Natural killer cell treated with Interleukin-12 subunit alpha and Interleukin-12 subunit beta and Interleukin-15 and Interleukin-18, amount 100 ng/mL, for 72 hours (primary cell): ENCODE results near the gene RNPC3. TPM values are rescaled to one million over a fixed set of nuclear protein-coding genes. Genes with fewer than 3 reads are reported as not detected.
"Not testable (repeated sequence)": the region's sequence is repeated elsewhere in the genome, so short reads cannot be mapped to it uniquely, and the experiment has no call there.

ENCODE experiments used
- ATAC-seq, 2 donors: fragments of 150-1000 bp; cut with Tn5 transposase in 1 of 2; sonication (Bioruptor Pico), chemical (Tn5 transposase) in 1 of 2; 2 replicates each; pipeline ENCODE4 v1.10.0; 2021
- DNase-seq: peaks from one replicate; pipeline ENCODE4 v3.0.0; 2022; ENCODE audit warnings: low spot score
- H3K27ac Mint-ChIP-seq, 2 donors: 1 replicate in 1 of 2; 2 replicates in 1 of 2; pipeline ENCODE4 v1.8.0; 2022; ENCODE audit warnings: mixed read lengths in 2 of 2, mild to moderate bottlenecking in 1 of 2, moderate library complexity in 1 of 2
- H3K27me3 Mint-ChIP-seq, 2 donors: 1 replicate in 1 of 2; 2 replicates in 1 of 2; pipeline ENCODE4 v1.8.0; 2022; ENCODE audit warnings: mixed read lengths in 2 of 2
- H3K36me3 Mint-ChIP-seq: one replicate; pipeline ENCODE4 v1.8.0; 2022; ENCODE audit warnings: mixed read lengths
- H3K4me1 Mint-ChIP-seq, 2 donors: 1 replicate in 1 of 2; 2 replicates in 1 of 2; pipeline ENCODE4 v1.8.0; 2022; ENCODE audit warnings: low read depth in 2 of 2, mixed read lengths in 2 of 2, mild to moderate bottlenecking in 1 of 2
- H3K4me3 Mint-ChIP-seq: one replicate; pipeline ENCODE4 v1.8.0; 2022; ENCODE audit warnings: mixed read lengths
- H3K9me3 Mint-ChIP-seq: 2 replicates; pipeline ENCODE4 v1.8.0; 2022; ENCODE audit warnings: mixed read lengths
- total RNA-seq, 2 donors: library from RNA; stranded (reverse); gene quantifications; one replicate each; pipeline ENCODE4 v1.2.3, GENCODE V29; 2022

RNPC3 gene
- total RNA-seq, 2 donors from 2014 or later, result 15.7 to 16.8 TPM

GRCh38 chr1:103520822-103521221 lies 4.7 kb upstream of the RNPC3 start:
- H3K4me1 Mint-ChIP-seq, result peaks cover 8 to 10% of the 10 kb centered on the region in 2 donors
- H3K27ac Mint-ChIP-seq, result no peak overlapping the region
- no peaks in the 10 kb centered on the region for H3K9me3 Mint-ChIP-seq
- H3K27me3 Mint-ChIP-seq, result peaks cover 5 to 9% of the 10 kb centered on the region in 2 donors
- no peak overlapping the region for H3K4me3 Mint-ChIP-seq
- ATAC-seq (no peak), DNase-seq (no peak)
- H3K36me3 Mint-ChIP-seq, result no peaks in the 10 kb centered on the region

- no peak for DNase-seq
- Mint-ChIP-seq H3K4me3 (no peak overlapping the region), H3K9me3 (no peaks in the 10 kb centered on the region), H3K27me3 (peaks cover 5 to 9% of the 10 kb centered on the region in 2 donors), H3K36me3 (peaks cover 5% of the 10 kb centered on the region), H3K27ac (no peak overlapping the region), H3K4me1 (peaks cover 22 to 32% of the 10 kb centered on the region in 2 donors)
- no peak for ATAC-seq
Measured at GRCh38 chr1:103523346-103523745, 2.2 kb upstream of the RNPC3 start.

GRCh38 chr1:103525114-103525606 lies 339 bp upstream of the RNPC3 start:
- Mint-ChIP-seq H3K27ac (peak overlapping the region; percentile 96 to 98), H3K27me3 (peaks cover 5 to 9% of the 10 kb centered on the region in 2 donors), H3K9me3 (no peaks in the 10 kb centered on the region), H3K4me3 (peak overlapping the region; percentile 99), H3K36me3 (peaks cover 15% of the 10 kb centered on the region), H3K4me1 (peaks cover 35 to 46% of the 10 kb centered on the region in 2 donors)
- DNase-seq, result no peak
- peak; percentile 1 to 77 for ATAC-seq

DNA sequence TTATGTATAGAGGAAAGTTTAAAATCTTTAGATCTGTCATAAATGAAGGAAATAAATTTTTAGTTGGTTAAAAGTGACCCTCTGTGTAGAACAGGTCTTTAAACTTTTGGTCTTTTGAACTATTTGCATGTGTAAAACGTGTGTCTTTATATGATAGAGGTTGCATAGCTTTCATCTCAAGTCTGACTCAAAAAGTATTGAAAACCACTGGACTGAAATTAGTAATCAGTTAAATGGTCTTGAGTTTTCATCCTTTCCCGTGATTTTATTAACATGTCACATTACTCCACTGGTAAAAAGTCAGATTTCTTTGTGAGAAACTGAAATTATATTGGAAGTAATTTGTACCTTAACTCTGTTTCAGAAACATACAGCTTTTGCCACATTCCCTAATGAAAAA lies 1.8 kb downstream of the RNPC3 start:
- DNase-seq, result no peak
- Mint-ChIP-seq H3K36me3 (peaks cover 26% of the 10 kb centered on the region), H3K27me3 (peaks cover 5 to 9% of the 10 kb centered on the region in 2 donors), H3K9me3 (no peaks in the 10 kb centered on the region), H3K4me1 (peaks cover 51 to 64% of the 10 kb centered on the region in 2 donors), H3K27ac (peak overlapping the region; percentile 65 to 98), H3K4me3 (peak overlapping the region; percentile 99)
- no peak for ATAC-seq

GRCh38 chr1:103529746-103530145 lies 4.2 kb downstream of the RNPC3 start:
- ATAC-seq (peak in 1 of 2 donors; percentile 51), DNase-seq (no peak)
- H3K4me1 Mint-ChIP-seq, result peaks cover 57 to 65% of the 10 kb centered on the region in 2 donors
- peaks cover 0 to 1% of the 10 kb centered on the region in 2 donors for H3K27me3 Mint-ChIP-seq
- H3K36me3 Mint-ChIP-seq, result peaks cover 29% of the 10 kb centered on the region
- H3K4me3 Mint-ChIP-seq, result no peak overlapping the region
- H3K9me3 Mint-ChIP-seq, result no peaks in the 10 kb centered on the region
- H3K27ac Mint-ChIP-seq, result no peak overlapping the region

GRCh38 chr1:103538226-103538625 lies 12.7 kb downstream of the RNPC3 start:
- Mint-ChIP-seq H3K9me3 (no peaks in the 10 kb centered on the region), H3K36me3 (peaks cover 14% of the 10 kb centered on the region), H3K4me3 (no peak overlapping the region), H3K27me3 (no peaks in the 10 kb centered on the region), H3K4me1 (no peaks in the 10 kb centered on the region), H3K27ac (no peak overlapping the region)
- DNase-seq, result no peak
- no peak for ATAC-seq

GRCh38 chr1:103541431-103541830 lies 15.9 kb downstream of the RNPC3 start:
- ATAC-seq (no peak), DNase-seq (no peak)
- H3K4me1 Mint-ChIP-seq, result no peaks in the 10 kb centered on the region
- H3K9me3 Mint-ChIP-seq, result no peaks in the 10 kb centered on the region
- no peaks in the 10 kb centered on the region for H3K27me3 Mint-ChIP-seq
- no peak overlapping the region for H3K27ac Mint-ChIP-seq
- H3K4me3 Mint-ChIP-seq, result no peak overlapping the region
- peaks cover 14% of the 10 kb centered on the region for H3K36me3 Mint-ChIP-seq

DNA sequence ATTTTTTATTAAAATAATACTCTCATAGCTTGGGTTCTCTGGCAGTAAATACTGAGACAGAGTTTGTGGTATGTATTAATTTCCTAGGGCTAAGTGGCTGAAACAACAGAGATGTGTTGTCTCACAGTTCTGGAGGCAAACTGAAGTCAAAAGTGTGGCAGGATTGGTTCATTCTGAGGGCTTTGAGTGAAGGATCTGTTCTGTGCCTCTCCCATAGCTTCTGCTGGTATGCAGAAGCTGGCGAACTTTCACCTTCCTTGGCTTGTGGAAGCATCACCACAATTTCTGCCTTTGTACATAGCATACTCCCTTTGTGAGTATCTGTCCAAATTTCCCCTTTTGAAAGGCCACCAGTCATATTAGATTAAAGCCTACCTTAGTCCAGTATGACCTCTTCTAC lies 21.0 kb downstream of the RNPC3 start:
- ATAC-seq, result no peak
- H3K27ac Mint-ChIP-seq, result no peak overlapping the region
- no peak for DNase-seq
- no peaks in the 10 kb centered on the region for H3K4me1 Mint-ChIP-seq
- no peaks in the 10 kb centered on the region for H3K27me3 Mint-ChIP-seq
- H3K9me3 Mint-ChIP-seq, result no peaks in the 10 kb centered on the region
- no peak overlapping the region for H3K4me3 Mint-ChIP-seq
- H3K36me3 Mint-ChIP-seq, result peaks cover 19% of the 10 kb centered on the region

DNA sequence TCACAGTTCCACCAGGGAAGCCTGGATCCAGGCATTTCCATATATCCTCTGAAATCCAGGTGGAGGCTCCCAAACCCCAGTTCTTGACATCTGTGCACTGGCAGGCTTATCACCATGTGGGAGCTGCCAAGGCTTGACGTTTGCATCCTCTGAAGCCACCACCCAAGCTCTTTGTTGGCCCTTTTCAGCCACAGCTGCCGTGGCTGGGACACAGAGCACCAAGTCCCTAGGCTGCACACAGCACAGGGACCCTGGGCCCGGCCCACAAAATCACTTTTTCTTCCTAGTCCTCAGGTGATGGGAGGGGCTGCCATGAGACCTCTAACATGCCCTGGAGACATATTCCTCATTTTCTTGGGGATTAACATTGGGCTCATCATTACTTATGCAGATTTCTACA lies 22.3 kb downstream of the RNPC3 start:
- Mint-ChIP-seq H3K4me1 (no peaks in the 10 kb centered on the region), H3K27me3 (no peaks in the 10 kb centered on the region), H3K9me3 (no peaks in the 10 kb centered on the region), H3K27ac (no peak overlapping the region), H3K4me3 (no peak overlapping the region), H3K36me3 (peaks cover 13% of the 10 kb centered on the region)
- DNase-seq (no peak), ATAC-seq (no peak)

DNA sequence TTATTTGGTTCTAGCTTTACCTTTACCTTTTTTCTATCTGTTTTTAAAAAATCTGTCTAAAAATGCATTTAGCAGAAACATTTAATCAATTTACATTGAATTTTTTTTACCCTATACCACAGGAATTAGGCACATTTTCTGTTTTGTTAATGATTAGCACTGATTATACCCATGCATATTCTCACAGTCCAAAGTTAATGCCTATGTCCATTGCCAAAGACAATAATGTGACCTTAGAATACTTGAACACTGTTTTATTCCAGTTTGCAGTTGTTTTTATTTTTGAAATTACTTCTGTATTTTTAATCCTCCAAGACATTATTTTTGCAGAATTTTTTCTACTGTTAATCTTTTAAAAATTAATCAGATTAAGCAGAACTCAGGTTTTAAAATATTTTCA lies 34.9 kb downstream of the RNPC3 start:
- DNase-seq (no peak), ATAC-seq (no peak)
- no peaks in the 10 kb centered on the region for H3K9me3 Mint-ChIP-seq
- H3K27me3 Mint-ChIP-seq, result no peaks in the 10 kb centered on the region
- H3K36me3 Mint-ChIP-seq, result peaks cover 11% of the 10 kb centered on the region
- no peak overlapping the region for H3K4me3 Mint-ChIP-seq
- H3K27ac Mint-ChIP-seq, result no peak overlapping the region
- H3K4me1 Mint-ChIP-seq, result peaks cover 3 to 18% of the 10 kb centered on the region in 2 donors

GRCh38 chr1:103561124-103561523 lies 35.6 kb downstream of the RNPC3 start:
- not testable (repeated sequence) for H3K27ac Mint-ChIP-seq, H3K36me3 Mint-ChIP-seq, H3K27me3 Mint-ChIP-seq, ATAC-seq, DNase-seq, H3K4me3 Mint-ChIP-seq, H3K9me3 Mint-ChIP-seq
- H3K4me1 Mint-ChIP-seq, result peaks cover 3 to 11% of the 10 kb centered on the region in 2 donors

- no peaks in the 10 kb centered on the region for H3K27me3 Mint-ChIP-seq
- H3K36me3 Mint-ChIP-seq, result no peaks in the 10 kb centered on the region
- H3K4me1 Mint-ChIP-seq, result peaks cover 3 to 9% of the 10 kb centered on the region in 2 donors
- H3K4me3 Mint-ChIP-seq, result no peak overlapping the region
- ATAC-seq, result no peak
- H3K27ac Mint-ChIP-seq, result no peak overlapping the region
- DNase-seq, result no peak
- peaks cover 3% of the 10 kb centered on the region for H3K9me3 Mint-ChIP-seq
Measured at GRCh38 chr1:103561643-103562395, 36.3 kb downstream of the RNPC3 start.

DNA sequence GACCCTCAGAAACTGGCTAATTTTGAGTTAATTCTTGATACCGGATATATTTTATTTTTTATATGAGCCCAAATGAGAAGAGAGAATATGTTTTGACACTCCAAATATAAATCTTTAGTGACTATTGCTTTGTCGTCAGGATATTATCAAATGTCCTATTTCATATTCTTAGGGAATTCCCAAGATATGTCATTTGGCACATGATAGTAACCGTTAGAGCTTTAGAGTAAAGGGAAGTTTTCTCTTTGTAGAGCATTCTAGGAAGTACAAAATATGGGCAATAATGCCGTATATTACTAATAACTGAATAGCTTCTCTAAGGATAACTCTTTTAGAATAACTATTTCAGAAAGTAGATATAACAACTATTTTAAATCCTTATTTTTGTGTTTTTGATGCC lies 37.6 kb downstream of the RNPC3 start:
- no peak for DNase-seq
- H3K4me3 Mint-ChIP-seq, result no peak overlapping the region
- no peak for ATAC-seq
- no peaks in the 10 kb centered on the region for H3K27me3 Mint-ChIP-seq
- H3K4me1 Mint-ChIP-seq, result peaks cover 3 to 9% of the 10 kb centered on the region in 2 donors
- peaks cover 3% of the 10 kb centered on the region for H3K9me3 Mint-ChIP-seq
- no peak overlapping the region for H3K27ac Mint-ChIP-seq
- no peaks in the 10 kb centered on the region for H3K36me3 Mint-ChIP-seq

GRCh38 chr1:103569493-103569892 lies 44.0 kb downstream of the RNPC3 start:
- Mint-ChIP-seq H3K4me3 (no peak overlapping the region), H3K27ac (no peak overlapping the region), H3K9me3 (peaks cover 3% of the 10 kb centered on the region), H3K36me3 (no peaks in the 10 kb centered on the region), H3K27me3 (no peaks in the 10 kb centered on the region), H3K4me1 (no peaks in the 10 kb centered on the region)
- no peak for DNase-seq
- no peak for ATAC-seq
